Transverse colon (tissue), 3 donors: ENCODE results near the gene PARP1.

ENCODE experiments used
- CTCF ChIP-seq, 5 experiments: fragments of 200-600 bp in 3 of 5; fragments of 450-650 bp in 2 of 5; sonication (generic) in 3 of 5; IDR thresholded peaks; 1 replicate in 2 of 5; 2 replicates in 3 of 5; pipeline ENCODE4 v1.5.1; 2016 to 2017; ENCODE audit warnings: antibody characterized with exemption in 5 of 5, inconsistent platforms in 3 of 5, mild to moderate bottlenecking in 2 of 5, moderate library complexity in 1 of 5
- POLR2A ChIP-seq: fragments of 450-650 bp; IDR thresholded peaks from one replicate; pipeline ENCODE4 v1.6.1; 2016; ENCODE audit warnings: antibody characterized with exemption, mild to moderate bottlenecking, moderate library complexity

GRCh38 chr1:226388131-226388530 is 19.8 kb downstream of the PARP1 start:
- TF ChIP-seq CTCF (IDR thresholded peaks at IDR 0.05) = no peak
- TF ChIP-seq POLR2A = no peak
